Activated T-cell treated with anti-CD3 and anti-CD28 coated beads, Interleukin-2, amount 50 U/mL, for 24 hours (primary cell): ENCODE results near the gene OR10G8.
A peak's percentile ranks its signal among the peaks of the same experiment; 100 is the strongest.
"Not testable (repeated sequence)": the region's sequence is repeated elsewhere in the genome, so short reads cannot be mapped to it uniquely, and the experiment has no call there.

Source experiments
- DNase-seq: peaks from one replicate; pipeline ENCODE4 v3.0.0-alpha.2; 2020
- H3K27ac Mint-ChIP-seq: 2 replicates; pipeline ENCODE4 v1.8.0; 2020; ENCODE audit warnings: mild to moderate bottlenecking, mixed read lengths
- H3K27me3 Mint-ChIP-seq: 2 replicates; pipeline ENCODE4 v1.8.0; 2020; ENCODE audit warnings: mixed read lengths
- H3K36me3 Mint-ChIP-seq: 2 replicates; pipeline ENCODE4 v1.8.0; 2020; ENCODE audit warnings: low read depth, mixed read lengths
- H3K4me1 Mint-ChIP-seq: 2 replicates; pipeline ENCODE4 v1.8.0; 2020; ENCODE audit warnings: low read depth, mixed read lengths
- H3K4me3 Mint-ChIP-seq: 2 replicates; pipeline ENCODE4 v1.8.0; 2020; ENCODE audit warnings: mild to moderate bottlenecking, moderate library complexity, mixed read lengths
- H3K9me3 Mint-ChIP-seq: 2 replicates; pipeline ENCODE4 v1.8.0; 2020; ENCODE audit warnings: mixed read lengths

Gene OR10G8

GRCh38 chr11:124026498-124026897 lies at the start of gene OR10G8:
Gene OR10G8 (plus strand): TSS chr11:124026798. CDS start chr11:124029623, 2,825 bp downstream.
- Mint-ChIP-seq H3K27ac (no peak within 1 kb of the TSS), H3K27me3 (peaks cover 4% of the 10 kb centered on the region), H3K4me1 (no peaks in the 10 kb centered on the region), H3K4me3 (no peak within 1 kb of the TSS), H3K9me3 (no peaks in the 10 kb centered on the region), H3K36me3 (no peaks in the 10 kb centered on the region)
- DNase-seq = no peak

GRCh38 chr11:123977731-123978347 lies 48.8 kb upstream of the OR10G8 start, which contains the start of gene OR10S1:
Gene OR10S1 (minus strand): TSS chr11:123977781. CDS start chr11:123977664, 117 bp downstream.
- DNase-seq = no peak
- H3K27me3 Mint-ChIP-seq = no peaks in the 10 kb centered on the region

GRCh38 chr11:123979311-123979710 lies 47.3 kb upstream of the OR10G8 start:
- Mint-ChIP-seq H3K4me1 (no peaks in the 10 kb centered on the region), H3K27ac (no peak overlapping the region), H3K36me3 (no peaks in the 10 kb centered on the region), H3K9me3 (peaks cover 7% of the 10 kb centered on the region), H3K4me3 (no peak overlapping the region), H3K27me3 (no peaks in the 10 kb centered on the region)
- DNase-seq = no peak

More at GRCh38 chr11:123977731-123978347, 48.8 kb upstream of the OR10G8 start, which contains the start of gene OR10S1:
- no peaks in the 10 kb centered on the region for H3K4me1 Mint-ChIP-seq
- no peaks in the 10 kb centered on the region for H3K36me3 Mint-ChIP-seq
- no peak within 1 kb of the TSS for H3K27ac Mint-ChIP-seq
- peaks cover 6% of the 10 kb centered on the region for H3K9me3 Mint-ChIP-seq
- H3K4me3 Mint-ChIP-seq = no peak within 1 kb of the TSS

- no peak within 1 kb of the TSS for H3K27ac Mint-ChIP-seq
- H3K4me1 Mint-ChIP-seq = no peaks in the 10 kb centered on the region
- no peaks in the 10 kb centered on the region for H3K36me3 Mint-ChIP-seq
- peaks cover 3% of the 10 kb centered on the region for H3K27me3 Mint-ChIP-seq
- no peaks in the 10 kb centered on the region for H3K9me3 Mint-ChIP-seq
- H3K4me3 Mint-ChIP-seq = no peak within 1 kb of the TSS
- no peak for DNase-seq
Observed at GRCh38 chr11:123995119-123995518, 31.5 kb upstream of the OR10G8 start, which contains the start of gene OR10G6. Gene OR10G6 (minus strand): TSS chr11:123995161. CDS start chr11:123995161, 0 bp downstream.

GRCh38 chr11:124012697-124013096 lies 13.9 kb upstream of the OR10G8 start, which contains the start of gene OR10G4:
Gene OR10G4 (plus strand): TSS chr11:124012997. CDS start chr11:124015575, 2,578 bp downstream.
- Mint-ChIP-seq H3K36me3 (no peaks in the 10 kb centered on the region), H3K4me3 (no peak within 1 kb of the TSS), H3K4me1 (no peaks in the 10 kb centered on the region), H3K9me3 (no peaks in the 10 kb centered on the region), H3K27me3 (peaks cover 8% of the 10 kb centered on the region), H3K27ac (no peak within 1 kb of the TSS)
- DNase-seq = no peak

- H3K9me3 Mint-ChIP-seq, H3K4me3 Mint-ChIP-seq, H3K36me3 Mint-ChIP-seq, H3K27ac Mint-ChIP-seq, H3K4me1 Mint-ChIP-seq, DNase-seq, H3K27me3 Mint-ChIP-seq: not testable (repeated sequence)
Observed at GRCh38 chr11:124015837-124016236, 10.8 kb upstream of the OR10G8 start.

- no peak for DNase-seq
- no peaks in the 10 kb centered on the region for H3K4me1 Mint-ChIP-seq
- no peaks in the 10 kb centered on the region for H3K9me3 Mint-ChIP-seq
- H3K36me3 Mint-ChIP-seq = no peaks in the 10 kb centered on the region
- peaks cover 20% of the 10 kb centered on the region for H3K27me3 Mint-ChIP-seq
- H3K27ac Mint-ChIP-seq = no peak overlapping the region
- no peak overlapping the region for H3K4me3 Mint-ChIP-seq
Observed at GRCh38 chr11:124036666-124037065, 10.1 kb downstream of the OR10G8 start.

- H3K4me1 Mint-ChIP-seq = no peaks in the 10 kb centered on the region
- peaks cover 17% of the 10 kb centered on the region for H3K27me3 Mint-ChIP-seq
- no peak overlapping the region for H3K4me3 Mint-ChIP-seq
- H3K9me3 Mint-ChIP-seq = no peaks in the 10 kb centered on the region
- no peak overlapping the region for H3K27ac Mint-ChIP-seq
- DNase-seq = no peak
- no peaks in the 10 kb centered on the region for H3K36me3 Mint-ChIP-seq
Observed at GRCh38 chr11:124039557-124039956, 13.0 kb downstream of the OR10G8 start.

GRCh38 chr11:124041254-124041653 lies 14.7 kb downstream of the OR10G8 start, which contains the start of gene OR10G7:
Gene OR10G7 (minus strand): TSS chr11:124041325. CDS start chr11:124039001, 2,324 bp downstream.
- H3K36me3 Mint-ChIP-seq = no peaks in the 10 kb centered on the region
- H3K4me3 Mint-ChIP-seq = no peak within 1 kb of the TSS
- peaks cover 13% of the 10 kb centered on the region for H3K27me3 Mint-ChIP-seq
- H3K27ac Mint-ChIP-seq = no peak within 1 kb of the TSS
- H3K9me3 Mint-ChIP-seq = no peaks in the 10 kb centered on the region
- DNase-seq = no peak
- no peaks in the 10 kb centered on the region for H3K4me1 Mint-ChIP-seq

- no peak for DNase-seq
- Mint-ChIP-seq H3K36me3 (no peaks in the 10 kb centered on the region), H3K4me1 (no peaks in the 10 kb centered on the region), H3K27ac (no peak overlapping the region), H3K4me3 (no peak overlapping the region), H3K27me3 (peaks cover 3% of the 10 kb centered on the region), H3K9me3 (no peaks in the 10 kb centered on the region)
Observed at GRCh38 chr11:124043420-124043819, 16.8 kb downstream of the OR10G8 start.

GRCh38 chr11:124050748-124051147 lies 24.1 kb downstream of the OR10G8 start:
- Mint-ChIP-seq H3K9me3 (no peaks in the 10 kb centered on the region), H3K4me1 (peaks cover 3% of the 10 kb centered on the region), H3K36me3 (no peaks in the 10 kb centered on the region), H3K4me3 (no peak overlapping the region), H3K27ac (no peak overlapping the region), H3K27me3 (peaks cover 20% of the 10 kb centered on the region)
- DNase-seq = no peak

GRCh38 chr11:124052966-124053365 lies 26.4 kb downstream of the OR10G8 start:
- Mint-ChIP-seq H3K36me3 (no peaks in the 10 kb centered on the region), H3K9me3 (no peaks in the 10 kb centered on the region), H3K27ac (no peak overlapping the region), H3K4me1 (peaks cover 3% of the 10 kb centered on the region), H3K4me3 (no peak overlapping the region), H3K27me3 (peaks cover 20% of the 10 kb centered on the region)
- DNase-seq = no peak

- DNase-seq = no peak
- H3K27me3 Mint-ChIP-seq = peaks cover 66% of the 10 kb centered on the region
- no peaks in the 10 kb centered on the region for H3K36me3 Mint-ChIP-seq
- H3K4me1 Mint-ChIP-seq = peaks cover 17% of the 10 kb centered on the region
- H3K9me3 Mint-ChIP-seq = no peaks in the 10 kb centered on the region
- H3K27ac Mint-ChIP-seq = no peak overlapping the region
- no peak overlapping the region for H3K4me3 Mint-ChIP-seq
Observed at GRCh38 chr11:124068601-124069110, 42.1 kb downstream of the OR10G8 start.

- Mint-ChIP-seq H3K27ac (no peak overlapping the region), H3K4me3 (no peak overlapping the region), H3K36me3 (no peaks in the 10 kb centered on the region), H3K4me1 (peaks cover 17% of the 10 kb centered on the region), H3K27me3 (peaks cover 66% of the 10 kb centered on the region), H3K9me3 (no peaks in the 10 kb centered on the region)
- peak; percentile 42 for DNase-seq
Observed at GRCh38 chr11:124069429-124070401, 43.1 kb downstream of the OR10G8 start.
